GM12875 (cell line): ENCODE measurements around the gene METTL27.

Source experiments
- H3K4me3 ChIP-seq: one replicate; pipeline ENCODE4 v1.5.1; 2011; ENCODE audit warnings: low read depth, low read length, control low read depth
- CTCF ChIP-seq: IDR thresholded peaks from 2 replicates; pipeline ENCODE4 v1.5.1; 2011; ENCODE audit warnings: low read depth, mild to moderate bottlenecking, control low read depth, inconsistent platforms, low read length, moderate library complexity, borderline replicate concordance; ENCODE audit not compliant: insufficient read depth

METTL27 gene

GRCh38 chr7:73832806-73833205 lies 9.5 kb downstream of the METTL27 start:
- no peak overlapping the region for H3K4me3 ChIP-seq
- TF ChIP-seq CTCF = no peak

DNA sequence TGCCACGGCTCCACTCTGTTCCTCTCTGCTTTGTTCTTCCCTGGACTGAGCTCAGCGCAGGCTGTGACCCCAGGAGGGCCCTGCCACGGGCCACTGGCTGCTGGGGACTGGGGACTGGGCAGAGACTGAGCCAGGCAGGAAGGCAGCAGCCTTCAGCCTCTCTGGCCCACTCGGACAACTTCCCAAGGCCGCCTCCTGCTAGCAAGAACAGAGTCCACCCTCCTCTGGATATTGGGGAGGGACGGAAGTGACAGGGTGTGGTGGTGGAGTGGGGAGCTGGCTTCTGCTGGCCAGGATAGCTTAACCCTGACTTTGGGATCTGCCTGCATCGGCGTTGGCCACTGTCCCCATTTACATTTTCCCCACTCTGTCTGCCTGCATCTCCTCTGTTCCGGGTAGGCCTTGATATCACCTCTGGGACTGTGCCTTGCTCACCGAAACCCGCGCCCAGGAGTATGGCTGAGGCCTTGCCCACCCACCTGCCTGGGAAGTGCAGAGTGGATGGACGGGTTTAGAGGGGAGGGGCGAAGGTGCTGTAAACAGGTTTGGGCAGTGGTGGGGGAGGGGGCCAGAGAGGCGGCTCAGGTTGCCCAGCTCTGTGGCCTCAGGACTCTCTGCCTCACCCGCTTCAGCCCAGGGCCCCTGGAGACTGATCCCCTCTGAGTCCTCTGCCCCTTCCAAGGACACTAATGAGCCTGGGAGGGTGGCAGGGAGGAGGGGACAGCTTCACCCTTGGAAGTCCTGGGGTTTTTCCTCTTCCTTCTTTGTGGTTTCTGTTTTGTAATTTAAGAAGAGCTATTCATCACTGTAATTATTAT lies 10.3 kb downstream of the METTL27 start:
- no peak overlapping the region for H3K4me3 ChIP-seq

DNA sequence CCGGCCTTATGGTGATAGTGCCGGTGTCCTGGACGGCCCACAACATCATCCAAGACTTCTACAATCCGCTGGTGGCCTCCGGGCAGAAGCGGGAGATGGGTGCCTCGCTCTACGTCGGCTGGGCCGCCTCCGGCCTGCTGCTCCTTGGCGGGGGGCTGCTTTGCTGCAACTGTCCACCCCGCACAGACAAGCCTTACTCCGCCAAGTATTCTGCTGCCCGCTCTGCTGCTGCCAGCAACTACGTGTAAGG lies 10.8 kb downstream of the METTL27 start:
- no peak overlapping the region for H3K4me3 ChIP-seq
- no peak for TF ChIP-seq CTCF

More for the DNA sequence above, 10.3 kb downstream of the METTL27 start:
- no peak for TF ChIP-seq CTCF

- no peak for TF ChIP-seq CTCF
- no peak within 1 kb of the TSS for H3K4me3 ChIP-seq
Observed at GRCh38 chr7:73830681-73831583, 11.4 kb downstream of the METTL27 start, which contains the start of gene CLDN4. CLDN4 (plus strand) TSS chr7:73830996; CDS start chr7:73831202, 206 bp downstream.

DNA sequence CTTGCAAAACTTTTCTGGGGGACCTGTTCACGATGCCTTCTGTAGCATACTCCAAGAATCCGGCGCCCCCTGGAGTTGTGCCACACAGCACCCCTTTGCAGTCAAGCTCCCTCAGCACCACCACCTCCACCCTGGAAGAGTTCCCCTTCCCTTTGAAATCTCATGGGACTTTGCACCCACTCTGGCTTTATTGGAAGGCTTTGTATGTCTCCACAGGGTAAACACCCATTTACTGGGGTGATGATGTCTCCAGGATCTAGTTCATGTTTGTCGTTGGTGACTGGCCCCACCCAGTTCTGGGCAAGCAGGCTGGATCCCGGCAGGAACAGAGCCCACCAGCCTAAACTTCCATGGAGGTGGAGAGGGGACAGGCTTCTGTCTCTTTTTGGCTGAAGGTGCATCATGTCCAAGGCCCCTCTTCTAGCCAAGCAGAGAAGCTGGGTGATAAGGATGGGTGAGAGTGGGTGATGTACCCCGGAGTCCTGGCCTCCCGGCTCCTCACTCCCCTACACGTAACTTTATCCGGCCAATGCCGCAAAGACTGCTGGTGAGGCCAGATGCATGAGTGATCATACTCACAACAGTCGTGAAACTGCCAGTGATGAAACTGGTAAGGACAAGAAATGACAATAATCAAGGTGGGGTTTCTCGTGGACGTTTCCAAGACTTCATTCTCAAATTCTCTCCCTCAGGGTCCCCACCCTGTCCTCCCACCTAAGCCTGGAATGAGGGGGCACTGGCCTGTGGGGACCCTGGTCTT lies 12.2 kb downstream of the METTL27 start:
- no peak overlapping the region for H3K4me3 ChIP-seq

GRCh38 chr7:73829505-73829904 lies 12.8 kb downstream of the METTL27 start:
- H3K4me3 ChIP-seq = no peak overlapping the region
- TF ChIP-seq CTCF = no peak

More for the DNA sequence above, 12.2 kb downstream of the METTL27 start:
- TF ChIP-seq CTCF = no peak
